GM12878 (cell line): ENCODE results near the gene SPRED3.

Experiments
- CHD4 ChIP-seq: fragments of 200-600 bp; sonication (generic); IDR thresholded peaks from 2 replicates; pipeline ENCODE4 v1.6.1; 2016; ENCODE audit warnings: mild to moderate bottlenecking
- EZH2 ChIP-seq: IDR thresholded peaks from 2 replicates; pipeline ENCODE4 v1.6.1; 2012; ENCODE audit warnings: low read depth, mild to moderate bottlenecking, control low read depth, inconsistent platforms, low read length, borderline replicate concordance; ENCODE audit not compliant: control insufficient read depth
- LARP7 ChIP-seq: fragments of 450-650 bp; IDR thresholded peaks from 2 replicates; pipeline ENCODE4 v1.6.1; 2017; ENCODE audit warnings: mild to moderate bottlenecking

DNA sequence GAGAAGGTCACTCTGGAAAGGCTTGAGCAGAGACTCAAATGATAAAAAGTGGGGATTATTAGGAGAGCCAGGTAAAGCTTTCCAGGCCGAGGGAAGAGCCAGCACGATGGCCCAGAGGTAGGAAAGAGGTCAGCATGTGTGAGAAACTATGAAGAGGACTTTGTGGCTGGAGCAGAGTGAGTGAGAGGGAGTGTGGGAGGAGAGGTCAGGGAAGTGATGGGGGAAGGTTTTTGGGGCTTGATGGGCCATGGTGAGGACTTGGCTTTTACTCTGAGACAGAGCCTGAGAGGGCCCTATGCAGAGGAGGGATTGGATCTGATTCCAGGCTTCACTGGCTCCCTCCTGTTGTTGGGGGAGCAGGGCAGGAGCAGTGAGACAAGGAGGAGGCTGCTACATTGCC is 47.6 kb upstream of the SPRED3 start:
- TF ChIP-seq EZH2 (no peak), CHD4 (no peak), LARP7 (no peak)
